ENCODE measurements around the gene RNF31.

The RNF31 gene

GRCh38 chr14:24137529-24138395 lies 9.5 kb upstream of the RNF31 start:
- no peak for DNase-seq (ENCODE audit: low read depth in 2 of 2)

GRCh38 chr14:24138396-24139271 lies 8.7 kb upstream of the RNF31 start:
- DNase-seq (ENCODE audit: low read depth in 2 of 2), result no peak

DNA sequence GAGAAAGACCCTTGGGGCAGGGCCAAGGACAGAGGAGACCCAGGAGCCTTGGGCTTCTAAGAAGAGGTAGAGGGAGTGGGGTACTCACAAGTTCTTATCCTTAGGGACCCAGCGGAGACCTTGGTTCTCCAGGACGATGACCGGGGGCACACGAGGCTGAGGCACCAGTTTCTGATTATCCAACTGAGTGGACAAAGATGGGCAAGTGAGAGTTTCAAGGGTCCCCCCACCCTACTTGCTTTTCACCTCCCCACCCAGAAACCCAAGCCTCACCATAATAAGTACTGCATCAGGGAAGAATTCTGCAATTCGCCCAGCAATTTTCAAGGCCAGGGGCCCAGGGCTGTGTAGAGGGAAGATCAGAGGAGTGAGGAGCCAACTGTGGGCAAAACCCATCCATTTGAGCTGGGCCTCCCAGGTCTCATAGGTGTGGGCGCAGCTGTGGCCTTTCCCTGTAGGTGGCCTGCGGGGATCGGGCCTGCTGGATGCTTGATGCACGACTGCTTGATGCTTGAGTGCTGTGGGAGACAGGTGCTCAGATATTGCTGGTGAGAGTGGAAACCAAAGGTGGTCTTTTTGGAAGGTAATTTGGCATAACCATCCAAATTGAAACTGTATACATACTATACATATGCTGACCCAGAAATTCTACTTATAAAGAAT lies 7.9 kb upstream of the RNF31 start:
- DNase-seq (ENCODE audit: low read depth in 2 of 2), result no peak

DNA sequence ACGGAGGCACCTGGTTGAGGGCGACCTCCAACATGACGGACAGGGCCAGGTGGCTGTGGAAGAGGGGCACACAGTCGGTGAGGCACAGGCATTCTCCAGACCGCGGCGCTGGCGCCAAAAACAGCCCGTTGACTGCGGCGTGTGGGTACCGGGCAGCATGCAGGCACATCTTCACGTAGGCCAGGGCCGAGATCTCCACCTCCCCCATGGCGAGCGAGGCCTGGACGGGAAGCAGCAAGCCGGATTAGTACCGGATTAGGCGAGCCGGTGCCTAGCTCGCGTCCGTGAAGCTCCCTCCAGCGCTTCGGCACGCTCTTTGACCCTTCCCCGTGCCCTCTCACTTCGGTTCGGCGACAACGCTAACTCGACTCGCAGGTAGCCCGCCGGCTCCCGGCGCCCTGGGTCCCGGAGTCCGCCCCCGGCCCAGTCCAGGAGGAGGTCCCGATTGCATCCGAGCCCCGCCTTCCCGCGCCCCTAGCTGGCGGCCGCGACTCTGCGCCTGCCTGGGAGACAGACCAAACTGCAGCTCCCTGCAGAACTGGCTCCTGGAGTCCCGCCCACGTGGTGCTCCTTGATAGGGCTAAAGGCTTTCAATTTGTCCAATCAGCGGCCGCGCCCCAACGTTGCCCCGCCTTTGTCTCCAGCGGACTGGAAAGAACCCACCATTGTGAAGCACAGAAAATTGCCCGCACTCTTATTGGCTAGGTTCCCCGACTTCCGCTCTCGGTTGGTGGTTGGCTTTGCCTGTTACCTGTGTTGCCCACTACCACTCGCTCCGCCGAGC lies 6.0 kb upstream of the RNF31 start, which contains the start of gene EMC9:
EMC9 (minus strand) TSS at position 495 of the 784 bp plus-strand sequence; CDS start at position 208, 287 bp downstream.
- peak; percentile 97 to 98 for DNase-seq (ENCODE audit: low read depth in 2 of 2)

DNA sequence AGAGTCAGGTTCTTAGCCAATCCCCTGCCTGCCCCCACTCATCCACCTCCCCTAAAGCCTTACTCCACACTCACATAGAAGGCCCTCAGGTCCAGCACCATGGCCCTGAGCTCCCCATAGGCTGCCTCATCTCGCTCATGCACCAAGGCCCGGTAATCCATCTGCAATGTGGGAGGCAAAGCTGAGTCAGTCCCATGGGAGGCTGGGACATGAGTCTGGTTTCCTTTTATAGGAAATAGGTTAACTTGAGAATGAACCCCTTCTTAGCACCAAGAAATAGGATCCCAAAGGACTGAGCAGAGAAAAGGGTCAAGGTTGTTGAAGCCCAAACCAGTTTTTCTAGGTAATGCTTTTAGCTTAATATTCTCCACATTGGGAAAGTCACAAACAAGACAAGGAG lies 3.8 kb upstream of the RNF31 start:
- DNase-seq (ENCODE audit: low read depth in 2 of 2), result no peak

GRCh38 chr14:24144451-24144850 lies 2.8 kb upstream of the RNF31 start:
- no peak for DNase-seq (ENCODE audit: low read depth in 2 of 2)

DNA sequence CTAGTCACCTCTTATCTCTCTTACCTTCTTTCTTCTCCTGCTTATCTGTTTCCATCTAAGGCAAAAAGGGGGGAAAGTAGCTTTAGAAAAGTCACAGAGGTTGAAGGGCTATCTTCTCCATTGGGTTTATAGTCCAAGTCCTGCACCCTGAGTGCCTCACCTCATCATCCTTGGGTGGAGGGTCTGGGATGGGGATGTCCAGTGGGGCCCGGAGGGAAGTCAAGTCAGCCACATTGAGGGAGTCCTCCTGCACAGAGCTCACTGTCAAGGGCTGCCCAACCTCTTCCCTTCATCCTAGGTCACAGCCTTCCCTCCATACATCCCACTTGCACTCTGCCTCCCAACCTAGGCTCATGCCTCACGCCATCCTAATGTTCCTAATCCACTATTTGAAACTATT lies 2.1 kb upstream of the RNF31 start:
- no peak for DNase-seq (ENCODE audit: low read depth in 2 of 2)

GRCh38 chr14:24145690-24146452 lies 1.4 kb upstream of the RNF31 start:
- DNase-seq (ENCODE audit: low read depth in 2 of 2), result no peak

GRCh38 chr14:24146453-24146977 lies 783 bp upstream of the RNF31 start, which contains the start of gene PSME2:
Gene PSME2 (minus strand): TSS chr14:24146610. CDS start chr14:24146581, 29 bp downstream.
- peak; percentile 68 to 70 for DNase-seq (ENCODE audit: low read depth in 2 of 2)

DNA sequence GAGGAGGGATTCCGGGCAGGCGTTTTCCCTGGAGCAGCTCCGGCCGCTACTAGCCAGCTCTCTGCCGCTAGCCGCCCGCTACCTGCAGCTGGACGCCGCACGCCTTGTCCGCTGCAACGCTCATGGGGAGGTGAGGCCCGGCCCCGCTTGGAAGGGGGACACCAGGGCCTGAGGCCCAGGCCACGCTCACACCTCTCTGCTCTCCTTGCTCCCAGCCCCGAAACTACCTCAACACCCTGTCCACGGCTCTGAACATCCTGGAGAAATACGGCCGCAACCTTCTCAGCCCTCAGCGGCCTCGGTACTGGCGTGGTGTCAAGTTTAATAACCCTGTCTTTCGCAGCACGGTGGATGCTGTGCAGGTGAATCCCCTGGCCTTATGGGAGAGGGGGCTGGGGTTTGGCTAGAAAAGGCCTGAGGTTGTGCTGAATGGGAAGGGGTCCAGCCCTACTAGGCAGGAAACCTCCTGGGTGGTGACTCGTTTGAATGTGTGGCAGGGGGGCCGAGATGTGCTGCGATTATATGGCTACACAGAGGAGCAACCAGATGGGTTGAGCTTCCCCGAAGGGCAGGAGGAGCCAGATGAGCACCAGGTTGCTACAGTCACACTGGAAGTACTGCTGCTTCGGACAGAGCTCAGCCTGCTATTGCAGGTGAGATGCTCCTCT lies 597 bp downstream of the RNF31 start:
- no peak for DNase-seq (ENCODE audit: low read depth in 2 of 2)

DNA sequence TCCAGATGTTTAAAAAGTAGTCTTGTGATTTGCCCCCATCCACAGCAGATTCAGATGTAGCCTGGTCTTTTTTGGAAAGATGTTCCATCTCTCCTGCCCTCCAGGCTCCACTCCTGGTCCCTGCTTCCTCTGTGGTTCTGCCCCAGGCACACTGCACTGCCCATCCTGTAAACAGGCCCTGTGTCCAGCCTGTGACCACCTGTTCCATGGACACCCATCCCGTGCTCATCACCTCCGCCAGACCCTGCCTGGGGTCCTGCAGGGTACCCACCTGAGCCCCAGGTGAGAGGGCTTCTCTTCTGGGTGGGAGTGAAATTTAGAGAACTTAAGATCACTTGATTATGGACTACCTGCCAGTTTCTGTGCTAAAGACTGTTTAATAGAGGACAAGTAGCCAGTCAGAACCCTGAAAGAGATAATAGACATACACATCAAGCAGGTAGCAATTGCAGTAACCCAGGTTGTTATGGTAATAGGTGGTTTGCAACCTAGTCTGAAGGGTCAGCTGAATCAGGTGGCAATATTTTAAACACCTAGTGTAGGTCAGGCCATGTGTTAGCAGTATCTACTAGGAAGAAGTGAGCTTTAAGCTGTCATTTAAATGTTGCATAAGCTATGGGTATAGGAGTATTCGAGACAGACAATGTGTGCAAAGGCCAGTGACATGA lies 2.1 kb downstream of the RNF31 start:
- DNase-seq (ENCODE audit: low read depth in 2 of 2), result no peak

- no peak for DNase-seq (ENCODE audit: low read depth in 2 of 2)
Observed at GRCh38 chr14:24150061-24150460, 2.8 kb downstream of the RNF31 start.

GRCh38 chr14:24150567-24150966 lies 3.3 kb downstream of the RNF31 start:
- DNase-seq (ENCODE audit: low read depth in 2 of 2), result no peak

GRCh38 chr14:24150993-24151392 lies 3.7 kb downstream of the RNF31 start:
- no peak for DNase-seq (ENCODE audit: low read depth in 2 of 2)

DNA sequence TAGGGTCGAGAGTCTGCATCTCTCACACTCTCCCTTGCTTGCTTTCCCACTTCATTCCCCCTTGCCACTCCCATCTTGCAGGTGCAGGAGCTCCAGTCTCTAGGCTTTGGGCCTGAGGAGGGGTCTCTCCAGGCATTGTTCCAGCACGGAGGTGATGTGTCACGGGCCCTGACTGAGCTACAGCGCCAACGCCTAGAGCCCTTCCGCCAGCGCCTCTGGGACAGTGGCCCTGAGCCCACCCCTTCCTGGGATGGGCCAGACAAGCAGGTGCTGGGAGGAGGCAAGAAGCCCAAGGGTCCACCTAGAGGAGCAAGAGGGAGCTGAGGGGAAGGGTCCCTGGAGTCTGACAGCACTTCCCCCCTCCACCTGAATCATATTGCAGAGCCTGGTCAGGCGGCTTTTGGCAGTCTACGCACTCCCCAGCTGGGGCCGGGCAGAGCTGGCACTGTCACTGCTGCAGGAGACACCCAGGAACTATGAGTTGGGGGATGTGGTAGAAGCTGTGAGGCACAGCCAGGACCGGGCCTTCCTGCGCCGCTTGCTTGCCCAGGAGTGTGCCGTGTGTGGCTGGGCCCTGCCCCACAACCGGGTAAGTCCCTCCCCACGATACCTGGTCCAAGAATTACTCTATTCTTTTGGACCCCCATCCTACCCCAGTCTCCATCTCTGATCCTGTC lies 4.2 kb downstream of the RNF31 start:
- DNase-seq (ENCODE audit: low read depth in 2 of 2), result no peak

DNA sequence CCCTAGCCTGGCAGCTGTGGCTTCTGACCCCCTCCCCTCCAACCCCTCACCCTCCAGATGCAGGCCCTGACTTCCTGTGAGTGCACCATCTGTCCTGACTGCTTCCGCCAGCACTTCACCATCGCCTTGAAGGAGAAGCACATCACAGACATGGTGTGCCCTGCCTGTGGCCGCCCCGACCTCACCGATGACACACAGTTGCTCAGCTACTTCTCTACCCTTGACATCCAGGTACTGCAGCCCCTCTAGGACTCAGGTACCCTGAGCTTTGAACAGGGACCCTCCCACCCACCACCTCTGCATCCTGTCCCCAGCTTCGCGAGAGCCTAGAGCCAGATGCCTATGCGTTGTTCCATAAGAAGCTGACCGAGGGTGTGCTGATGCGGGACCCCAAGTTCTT lies 7.8 kb downstream of the RNF31 start:
- no peak for DNase-seq (ENCODE audit: low read depth in 2 of 2)

DNA sequence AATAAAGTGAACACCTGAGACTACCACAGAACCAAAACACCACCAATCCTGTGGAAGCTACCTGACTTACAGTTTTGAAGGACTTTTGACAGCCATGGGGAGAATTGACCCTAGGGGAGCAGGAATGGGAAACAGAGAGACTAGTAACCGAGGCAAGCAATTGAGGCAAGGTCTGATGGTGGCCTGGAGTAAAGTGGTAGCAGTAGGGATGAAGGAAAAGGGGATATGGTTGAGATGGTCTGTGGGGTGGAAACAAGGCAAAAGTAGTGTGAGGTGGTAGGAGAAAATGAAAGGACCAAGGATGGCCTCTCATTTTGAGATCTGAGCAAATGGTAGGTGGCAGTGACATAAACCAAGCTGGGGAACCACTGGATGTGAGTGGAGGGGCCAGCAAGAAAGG lies 9.5 kb downstream of the RNF31 start:
- DNase-seq (ENCODE audit: low read depth in 2 of 2), result no peak

DNA sequence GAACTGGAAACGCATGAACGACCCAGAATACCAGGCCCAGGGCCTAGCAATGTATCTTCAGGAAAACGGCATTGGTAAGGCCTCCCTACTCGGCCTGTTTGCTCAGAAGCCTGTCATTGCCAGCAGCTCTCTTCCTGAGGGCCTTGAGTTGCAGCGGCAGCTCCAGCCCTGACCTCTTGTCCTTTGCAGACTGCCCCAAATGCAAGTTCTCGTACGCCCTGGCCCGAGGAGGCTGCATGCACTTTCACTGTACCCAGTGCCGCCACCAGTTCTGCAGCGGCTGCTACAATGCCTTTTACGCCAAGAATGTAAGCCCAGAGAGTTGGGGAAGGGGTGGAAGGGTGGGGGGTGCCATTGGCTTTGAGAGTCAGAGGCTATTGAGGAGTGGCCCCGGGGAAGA lies 10.0 kb downstream of the RNF31 start:
- no peak for DNase-seq (ENCODE audit: low read depth in 2 of 2)

Measured in stimulated activated CD8-positive, alpha-beta memory T cell treated with anti-CD3 and anti-CD28 coated beads, Interleukin-7, amount 100 ng/mL, for 1 hour (primary cell).